GM18507 (cell line): ENCODE data around the gene EML1.

ENCODE experiments used
- DNase-seq: peaks from one replicate; pipeline ENCODE4 v3.0.0; 2011; ENCODE audit warnings: low read depth; ENCODE audit not compliant: insufficient read length; ENCODE audit errors: extremely low spot score
- FAIRE-seq: peaks from 2 replicates; lab custom pipeline; 2011; peaks lifted over from hg19 to GRCh38; lab: Jason Lieb, UNC

Gene EML1

DNA sequence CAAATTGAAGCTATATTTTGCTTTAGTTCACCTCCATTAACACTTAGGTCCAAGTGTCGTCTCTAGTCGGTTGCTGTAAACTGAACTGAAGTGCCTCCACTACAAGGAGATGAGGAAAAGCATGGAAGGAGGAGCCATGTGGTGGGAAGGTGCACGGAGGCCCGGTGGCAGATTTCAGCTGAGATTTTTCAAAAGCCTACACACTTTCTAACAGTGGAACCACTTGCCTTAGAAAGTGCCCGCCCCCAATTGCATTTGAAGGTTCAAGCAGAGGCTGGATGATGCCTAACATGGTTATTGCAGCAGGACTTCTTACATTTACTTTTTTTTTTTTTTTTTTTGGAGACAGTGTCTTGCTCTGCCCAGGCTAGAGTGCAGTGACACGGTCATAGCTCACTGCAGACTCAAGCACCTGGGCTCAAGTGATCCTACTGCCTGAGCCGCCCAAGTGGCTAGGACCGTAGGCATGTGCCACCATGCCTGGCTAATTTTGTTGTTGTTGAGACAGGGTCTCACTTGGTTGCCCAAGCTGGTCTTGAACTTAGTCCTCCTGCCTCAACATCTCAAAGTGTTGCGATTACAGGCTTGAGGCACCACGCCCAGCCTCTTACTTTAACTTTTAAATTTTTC is 27.6 kb downstream of the EML1 start:
- no peak for DNase-seq
- FAIRE-seq: no peak

DNA sequence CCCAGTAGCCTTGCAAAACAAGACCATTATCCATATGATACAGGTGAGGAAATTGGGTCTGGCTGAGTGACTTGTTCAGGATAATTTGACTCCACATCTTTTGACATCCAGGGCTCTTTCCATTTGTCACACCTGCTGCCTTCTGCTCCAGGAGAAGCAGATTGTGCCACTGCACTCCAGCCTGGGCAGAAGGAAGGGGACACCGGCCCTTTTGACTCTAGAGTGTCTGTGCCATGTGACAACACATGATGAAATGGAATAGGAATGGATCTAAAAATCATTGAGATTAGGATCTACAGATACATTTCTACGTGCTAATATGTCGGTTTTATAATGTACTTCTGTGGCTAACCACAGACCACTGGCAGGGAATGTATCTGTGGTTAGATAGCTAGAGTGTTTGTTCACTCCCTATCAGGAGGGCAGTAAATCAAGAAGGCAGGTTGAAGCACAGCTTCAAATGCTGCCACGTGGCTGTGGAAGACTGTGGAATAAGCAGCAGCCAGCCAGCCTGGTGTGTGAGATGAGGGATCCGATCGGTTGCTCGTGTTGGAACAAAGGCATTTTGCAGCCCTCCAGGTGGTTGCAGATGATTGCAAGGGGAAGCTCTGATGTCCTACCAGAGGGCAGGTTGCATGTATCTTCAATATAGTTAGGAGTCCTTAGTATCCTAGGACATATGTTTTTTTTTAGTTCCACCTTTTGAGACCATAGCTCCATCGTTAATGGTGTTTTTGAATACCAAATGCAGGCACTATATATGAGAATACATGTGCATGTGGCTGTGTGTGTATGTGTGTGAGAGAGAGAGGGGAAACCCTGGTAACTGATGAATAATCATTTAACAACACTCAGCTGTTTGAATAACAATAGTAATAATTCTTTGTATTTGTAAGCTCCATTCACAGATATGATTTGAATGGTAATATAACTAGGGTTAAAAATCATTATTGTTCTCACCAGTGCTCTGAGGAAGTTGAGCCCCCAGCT is 28.6 kb downstream of the EML1 start:
- FAIRE-seq (no peak), DNase-seq (no peak)

DNA sequence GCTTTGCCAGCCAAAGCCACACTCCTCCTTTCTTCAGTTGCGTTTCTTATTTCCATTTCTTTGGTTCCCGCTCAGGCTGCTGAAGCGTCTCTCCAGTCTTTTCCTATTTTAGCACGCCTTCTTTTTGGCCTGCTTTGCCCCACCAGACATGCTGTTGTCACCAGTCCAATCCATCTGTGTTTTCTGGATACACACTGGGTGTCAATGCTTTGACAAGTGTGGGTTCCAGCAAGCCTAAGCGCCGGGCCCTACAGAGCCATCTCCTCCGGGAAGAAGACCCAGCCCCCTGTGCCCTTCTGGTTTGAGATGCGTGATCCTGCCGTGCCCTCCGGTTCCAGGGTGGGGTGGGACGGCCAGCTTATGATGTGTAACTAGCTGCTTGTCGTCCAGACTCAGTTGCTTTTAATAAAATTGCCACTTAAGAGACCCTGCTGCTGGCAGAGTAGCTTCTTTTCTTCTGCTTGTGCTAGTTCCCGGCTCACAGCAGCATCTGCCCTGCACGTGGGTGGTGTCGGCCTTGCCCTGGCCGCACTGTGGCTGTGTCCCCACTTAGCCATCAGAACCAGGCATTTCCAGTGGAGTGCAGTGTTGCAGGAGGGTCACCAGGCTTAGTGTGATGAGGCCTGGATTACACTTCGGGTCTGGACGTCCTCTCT is 29.7 kb downstream of the EML1 start:
- FAIRE-seq (no peak), DNase-seq (no peak)

GRCh38 chr14:99824776-99825175 is 31.6 kb downstream of the EML1 start:
- DNase-seq: no peak
- no peak for FAIRE-seq

DNA sequence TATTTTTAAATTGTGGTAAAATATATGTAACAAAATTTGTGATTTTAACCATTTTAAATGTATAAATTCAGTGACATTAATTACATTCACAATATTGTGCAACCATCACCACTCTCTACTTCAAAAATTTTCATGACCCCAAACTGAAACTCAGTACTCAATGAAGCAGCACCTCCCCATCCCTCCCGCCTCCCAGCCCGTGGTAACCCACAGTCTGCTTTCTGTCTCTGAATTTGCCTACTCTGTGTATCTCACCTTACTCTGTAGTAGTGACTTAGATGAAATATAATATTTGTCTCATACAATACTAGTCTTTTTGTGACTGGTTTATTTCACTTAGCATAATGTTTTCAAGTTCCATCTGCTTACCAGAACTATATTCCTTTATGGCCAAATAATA is 36.2 kb downstream of the EML1 start:
- FAIRE-seq (no peak), DNase-seq (no peak)

DNA sequence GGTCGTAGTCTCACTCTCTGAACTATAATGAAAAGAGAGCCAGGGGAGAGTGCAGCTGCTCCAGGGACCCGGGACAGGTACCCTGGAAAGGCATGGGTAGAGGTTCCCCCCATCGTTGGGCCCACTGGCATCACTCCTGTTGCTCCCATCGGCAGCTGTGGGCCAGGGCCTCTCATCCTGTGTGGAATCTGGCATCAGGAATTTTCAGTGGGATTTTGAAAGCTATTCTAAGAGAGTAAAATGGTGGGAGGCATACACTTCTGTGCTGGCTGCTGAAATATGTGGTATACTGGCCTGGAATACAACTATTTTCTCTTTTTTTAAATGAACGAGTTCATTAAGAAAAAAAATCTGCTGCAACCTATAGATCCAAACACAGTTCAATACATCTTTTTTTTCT is 38.1 kb downstream of the EML1 start:
- DNase-seq (no peak), FAIRE-seq (no peak)

DNA sequence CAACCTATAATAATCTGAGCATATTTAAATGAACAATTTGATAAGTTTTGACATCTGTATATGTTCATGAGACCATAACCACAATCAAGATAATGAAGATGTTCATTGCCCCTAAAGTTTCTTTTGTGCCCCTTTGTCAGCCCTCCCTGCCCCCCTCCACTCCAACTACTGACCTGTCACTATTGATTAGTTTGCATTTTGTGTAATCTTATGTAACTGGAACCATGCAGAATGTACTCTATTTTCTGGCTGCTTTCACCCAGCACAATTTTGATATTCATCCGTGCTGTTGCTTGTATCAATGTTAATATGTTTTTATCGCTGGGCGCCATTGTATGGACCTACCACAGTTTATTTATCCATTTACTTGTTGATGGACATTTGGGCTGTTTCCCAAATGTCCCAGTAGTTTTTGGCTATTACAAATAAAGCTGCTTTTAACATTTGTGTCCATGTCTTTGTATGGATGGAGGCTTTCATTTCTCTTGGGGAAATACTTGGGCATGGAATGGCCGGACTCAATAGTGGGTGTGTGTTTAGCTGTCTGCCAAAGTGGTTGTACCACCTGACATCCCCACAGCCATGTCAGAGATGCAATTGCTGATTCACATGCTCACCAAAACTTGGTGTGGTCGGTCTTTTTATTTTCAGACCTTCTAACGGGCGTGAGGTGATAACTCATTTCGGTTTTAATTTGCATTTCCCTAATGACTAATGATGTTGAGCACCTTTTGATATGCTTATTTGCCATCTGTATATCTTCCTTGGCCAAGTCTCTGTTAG is 38.9 kb downstream of the EML1 start:
- FAIRE-seq: no peak

GRCh38 chr14:99837822-99838221 is 44.6 kb downstream of the EML1 start:
- no peak for DNase-seq
- FAIRE-seq: no peak

More for the DNA sequence above, 38.9 kb downstream of the EML1 start:
- no peak for DNase-seq

DNA sequence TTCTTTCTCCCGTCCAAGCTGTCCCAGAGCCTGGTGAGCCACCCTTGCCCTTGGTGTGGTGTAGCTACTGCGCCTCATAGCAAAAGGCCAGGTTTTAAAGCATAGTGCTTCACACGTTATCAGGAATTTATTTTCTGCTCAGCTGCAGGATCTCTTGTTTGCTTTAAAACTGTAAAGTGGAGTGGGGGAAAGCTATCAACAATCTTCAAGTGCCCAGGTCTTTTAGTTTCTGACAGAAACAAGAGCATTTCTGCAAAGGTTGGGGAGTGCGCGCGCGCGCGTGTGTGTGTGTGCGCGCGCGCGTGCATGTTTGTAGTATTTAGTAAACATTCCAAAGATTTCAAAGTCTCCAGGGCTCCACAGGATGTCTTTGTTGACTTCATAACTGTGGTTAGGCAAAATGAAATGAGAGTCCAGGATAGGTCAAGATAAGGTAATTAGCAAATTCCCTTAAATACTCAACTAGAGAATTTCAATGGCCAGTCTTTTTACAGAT is 45.5 kb downstream of the EML1 start:
- no peak for FAIRE-seq
- no peak for DNase-seq

GRCh38 chr14:99839696-99840095 is 46.5 kb downstream of the EML1 start:
- DNase-seq: no peak
- FAIRE-seq: no peak

DNA sequence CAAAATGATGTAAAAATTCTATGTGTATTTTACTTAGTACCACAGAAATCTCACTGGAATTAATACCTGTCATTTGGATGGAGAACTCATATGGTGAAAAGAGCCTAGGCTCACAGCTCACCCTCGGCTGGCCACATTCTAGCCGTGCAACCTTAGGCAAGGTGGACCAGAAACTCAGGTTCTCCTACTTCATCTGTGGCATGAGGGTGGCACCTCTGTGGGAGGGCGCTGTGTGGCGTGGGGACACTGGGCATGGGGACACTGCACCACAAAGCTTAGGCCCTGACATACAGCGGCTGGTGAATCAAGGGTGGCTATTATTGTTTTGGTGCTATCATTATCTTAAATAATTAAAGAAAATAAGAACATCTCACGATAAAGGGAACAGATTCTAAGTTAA is 47.1 kb downstream of the EML1 start:
- FAIRE-seq (no peak), DNase-seq (no peak)

DNA sequence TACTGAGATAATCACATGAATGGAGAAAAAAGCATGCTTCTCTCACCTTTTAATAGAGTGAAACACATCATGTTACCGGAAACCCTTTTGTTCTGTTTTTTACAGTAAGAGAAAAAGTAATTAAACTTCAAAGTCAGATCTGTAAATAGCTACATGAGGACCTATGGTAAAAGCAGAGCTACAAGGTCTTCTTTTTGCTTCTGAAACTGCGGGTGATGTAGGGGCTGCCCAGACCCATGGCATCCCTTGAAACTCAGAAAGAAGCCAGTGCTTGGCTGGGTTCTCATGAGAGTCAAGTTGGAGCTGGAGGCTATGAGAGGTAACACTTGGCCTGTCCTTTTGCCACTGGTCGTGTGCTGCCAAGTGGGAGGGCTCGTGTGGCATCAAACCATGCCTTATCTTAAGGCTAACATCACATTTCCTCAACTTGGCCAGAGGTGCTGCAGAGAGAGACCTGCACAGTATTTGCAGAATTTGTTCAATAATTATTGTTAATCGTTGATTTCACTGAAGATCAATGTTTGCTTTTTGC is 47.6 kb downstream of the EML1 start:
- no peak for FAIRE-seq
- no peak for DNase-seq

DNA sequence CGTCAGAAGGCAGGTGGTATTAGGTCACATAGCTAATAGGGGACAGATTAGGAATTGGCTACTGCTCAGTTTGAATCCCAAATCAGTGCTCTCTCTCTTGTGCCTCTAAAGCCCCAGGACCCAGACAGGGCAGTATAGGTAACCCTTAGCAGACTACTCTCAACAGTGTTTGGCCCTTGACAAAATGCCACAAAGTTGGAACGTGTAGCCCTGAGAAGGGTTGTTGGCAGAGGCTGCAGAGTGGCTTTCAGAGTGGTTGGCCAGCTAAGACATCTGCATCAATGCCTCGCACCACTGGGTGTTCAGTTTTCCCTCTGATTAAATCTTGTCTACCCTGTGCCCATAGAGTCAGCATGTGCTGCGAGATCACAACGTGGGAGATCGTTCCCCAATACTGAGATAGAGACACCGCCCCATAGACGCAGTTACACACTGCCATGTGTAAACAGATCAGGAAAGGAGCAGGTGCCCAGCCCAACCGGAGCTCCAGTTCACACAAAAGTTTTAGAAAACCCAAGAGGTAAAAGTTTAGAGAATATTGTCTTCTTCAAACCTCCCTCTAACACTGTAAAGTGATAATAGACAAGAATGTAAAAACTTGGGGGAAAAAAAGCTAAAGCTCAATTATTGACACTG is 48.3 kb downstream of the EML1 start:
- no peak for FAIRE-seq

DNA sequence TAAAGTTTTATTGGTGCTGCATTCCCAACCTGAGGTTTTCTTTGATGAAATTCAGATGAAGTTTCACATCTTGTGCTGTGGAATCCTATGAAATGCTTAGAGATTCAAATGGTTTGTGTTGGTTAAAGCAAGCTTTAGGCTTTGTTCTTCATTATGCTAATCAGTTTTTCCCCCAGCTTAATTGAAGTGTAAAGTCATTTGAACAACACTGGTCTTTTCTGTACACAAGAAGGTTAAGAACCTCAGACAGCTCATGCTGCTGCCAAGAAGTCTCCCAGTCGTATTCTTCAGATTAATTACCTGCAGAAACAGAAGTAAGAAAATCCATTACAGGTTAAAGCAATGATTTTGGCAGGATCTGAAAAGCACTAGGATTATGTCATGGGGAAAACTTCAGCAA is 48.9 kb downstream of the EML1 start:
- DNase-seq (no peak), FAIRE-seq (no peak)

More for the DNA sequence above, 48.3 kb downstream of the EML1 start:
- no peak for DNase-seq

- FAIRE-seq: no peak
- no peak for DNase-seq
Observed at GRCh38 chr14:99846808-99847207, 53.6 kb downstream of the EML1 start.

GRCh38 chr14:99850709-99851108 is 57.5 kb downstream of the EML1 start:
- no peak for FAIRE-seq

GRCh38 chr14:99852578-99852977 is 59.4 kb downstream of the EML1 start:
- FAIRE-seq: no peak
- no peak for DNase-seq

More at GRCh38 chr14:99850709-99851108, 57.5 kb downstream of the EML1 start:
- DNase-seq: no peak

DNA sequence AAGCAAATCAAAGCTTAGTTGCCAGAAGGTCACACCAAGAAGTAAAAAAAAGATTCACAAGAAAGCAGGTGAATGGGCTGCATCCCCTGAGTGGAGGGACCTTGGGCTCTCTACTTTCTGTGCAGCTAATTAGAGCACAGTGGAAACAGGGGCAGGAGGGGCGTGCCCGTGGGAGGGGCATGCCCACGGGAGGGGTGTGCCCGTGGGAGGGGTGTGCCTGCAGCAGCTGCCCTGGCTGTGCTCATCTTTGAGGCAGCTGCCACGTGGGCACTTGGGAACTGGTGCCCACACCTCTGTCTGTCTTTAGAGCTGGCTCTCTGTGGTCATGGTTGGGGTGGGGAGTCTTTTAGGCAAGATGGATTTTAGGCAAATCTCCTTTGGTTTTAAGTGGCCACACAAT is 60.0 kb downstream of the EML1 start:
- no peak for FAIRE-seq

GRCh38 chr14:99854831-99855230 is 61.6 kb downstream of the EML1 start:
- FAIRE-seq: no peak

More for the DNA sequence above, 60.0 kb downstream of the EML1 start:
- no peak for DNase-seq

More at GRCh38 chr14:99854831-99855230, 61.6 kb downstream of the EML1 start:
- no peak for DNase-seq
